GM21529 (cell line): Measurements from ENCODE around the gene NDUFA6.
A peak's percentile ranks its signal among the peaks of the same experiment; 100 is the strongest.
"Not testable (repeated sequence)": the region's sequence is repeated elsewhere in the genome, so short reads cannot be mapped to it uniquely, and the experiment has no call there.

Experiments used
- ATAC-seq: cut with Tn5 transposase; IDR thresholded peaks from one replicate; pipeline ENCODE4 v1.9.1; 2021; ENCODE audit not compliant: unreplicated experiment

The NDUFA6 gene

DNA sequence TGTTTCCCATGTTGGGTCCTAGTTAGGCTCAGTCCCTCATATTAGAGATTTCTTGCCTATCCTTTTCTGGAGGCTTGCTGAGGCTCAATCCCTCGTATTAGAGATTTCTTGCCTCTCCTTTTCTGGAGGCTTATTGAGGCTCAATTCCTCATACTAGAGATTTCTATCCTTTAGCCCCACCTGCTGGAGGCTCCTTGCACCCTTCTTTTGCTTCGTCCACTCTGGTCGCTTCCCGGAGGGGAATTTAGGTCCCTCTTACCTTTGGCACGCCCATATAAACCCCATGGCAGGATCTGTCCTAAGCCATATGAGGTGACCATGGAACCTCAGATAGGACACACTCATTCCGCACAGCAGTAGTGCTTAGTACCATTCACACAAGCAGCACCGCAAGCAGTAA lies 24.1 kb upstream of the NDUFA6 start:
- no peak for ATAC-seq

DNA sequence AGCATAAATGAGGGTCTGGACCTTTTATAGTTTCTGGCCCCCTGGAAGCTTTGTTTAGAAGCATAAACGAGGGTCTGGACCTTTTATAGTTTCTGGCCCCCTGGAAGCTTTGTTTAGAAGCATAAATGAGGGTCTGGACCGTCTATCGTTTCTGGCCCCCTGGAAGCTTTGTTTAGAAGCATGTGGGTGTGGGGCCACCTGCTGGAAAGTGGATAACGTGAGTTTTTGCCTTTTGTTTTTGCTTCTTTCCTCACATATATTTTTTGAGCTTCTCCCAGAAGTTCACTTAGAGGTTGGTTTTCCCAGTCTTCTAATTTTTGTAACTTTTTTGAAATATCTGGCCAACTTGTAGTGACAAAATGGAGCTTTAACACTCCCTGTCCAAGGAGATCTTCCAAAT lies 22.2 kb upstream of the NDUFA6 start:
- not testable (repeated sequence) for ATAC-seq

DNA sequence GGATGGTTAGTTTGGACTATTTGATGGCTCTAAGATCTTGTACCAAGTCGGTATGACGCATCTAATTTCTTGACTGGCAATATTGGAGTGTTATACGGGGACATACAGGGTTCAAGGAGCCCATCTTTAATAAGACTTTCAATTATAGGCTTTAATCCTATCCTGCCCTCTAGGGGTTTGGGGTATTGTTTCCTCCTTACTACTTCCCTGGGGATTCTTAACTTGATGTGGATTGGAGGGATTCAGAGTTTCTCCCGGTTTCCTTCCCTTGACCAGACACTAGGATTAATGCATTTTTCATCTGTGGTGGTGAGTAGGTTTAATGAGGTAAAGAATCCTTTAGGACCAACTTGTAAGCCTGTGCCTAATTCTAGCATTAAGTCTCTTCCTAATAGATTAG lies 21.2 kb upstream of the NDUFA6 start:
- ATAC-seq = no peak

DNA sequence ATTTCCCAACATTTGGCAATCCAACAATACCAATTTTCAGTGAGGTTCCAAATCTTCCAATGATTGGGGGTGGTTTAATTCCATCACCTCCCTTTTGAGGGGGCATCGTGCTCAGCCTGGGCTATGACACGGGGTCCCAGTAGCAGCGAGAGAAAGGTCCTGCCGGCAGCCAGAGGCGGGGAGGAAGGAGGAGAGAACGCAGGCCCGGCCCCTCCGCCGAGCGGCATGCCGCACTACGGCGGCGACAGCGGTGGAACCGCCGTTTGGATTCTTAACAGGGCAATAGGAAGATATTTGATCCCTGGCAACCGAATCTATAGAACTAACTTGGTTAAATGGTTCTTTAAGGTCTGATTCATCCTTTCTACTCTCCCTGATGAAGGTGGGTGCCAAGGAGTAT lies 18.3 kb upstream of the NDUFA6 start:
- ATAC-seq = no peak

DNA sequence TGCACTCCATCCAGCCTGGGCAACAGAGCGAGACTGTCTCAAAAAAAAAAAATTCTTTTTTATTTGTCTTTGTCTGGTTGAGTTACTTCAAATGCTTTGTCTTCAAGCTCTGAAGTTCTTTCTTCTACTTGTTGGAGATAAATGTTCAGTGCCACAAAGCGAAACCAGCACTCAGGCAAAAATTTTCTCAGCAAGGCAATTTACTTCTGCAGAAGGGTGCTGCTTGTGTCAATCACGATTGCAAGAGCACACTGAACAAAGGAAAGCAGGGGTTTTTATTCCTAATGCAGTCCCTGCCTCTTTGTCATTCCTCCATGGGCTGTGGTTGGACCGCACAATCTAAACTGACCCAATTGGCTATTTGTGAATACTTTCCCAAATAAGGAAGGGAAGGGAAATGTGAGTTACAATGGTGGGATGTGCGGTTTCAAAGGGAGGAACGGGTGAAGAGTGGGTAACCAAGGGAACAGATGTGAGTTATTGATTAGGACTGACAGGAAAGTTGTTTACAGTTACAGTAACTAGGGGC lies 13.8 kb upstream of the NDUFA6 start:
- ATAC-seq = not testable (repeated sequence)

DNA sequence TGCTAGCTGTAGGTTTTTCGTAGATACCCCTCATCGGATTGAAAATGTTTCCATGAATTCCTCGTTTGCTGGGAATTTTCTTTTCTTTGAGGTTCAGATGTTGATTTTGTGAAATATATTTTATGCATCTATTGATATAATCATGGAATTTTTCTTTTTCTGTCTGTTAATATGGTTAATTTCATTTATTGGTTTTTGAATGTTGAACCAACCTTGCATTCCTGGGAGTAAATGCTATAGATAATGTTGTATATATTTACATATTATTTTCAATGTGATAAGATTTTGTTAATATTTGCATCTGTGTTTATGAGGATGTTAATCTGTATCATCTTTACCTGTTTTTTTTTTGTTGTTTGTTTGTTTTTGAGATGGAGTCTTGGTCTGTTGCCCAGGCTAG lies 10.6 kb upstream of the NDUFA6 start:
- ATAC-seq = no peak

DNA sequence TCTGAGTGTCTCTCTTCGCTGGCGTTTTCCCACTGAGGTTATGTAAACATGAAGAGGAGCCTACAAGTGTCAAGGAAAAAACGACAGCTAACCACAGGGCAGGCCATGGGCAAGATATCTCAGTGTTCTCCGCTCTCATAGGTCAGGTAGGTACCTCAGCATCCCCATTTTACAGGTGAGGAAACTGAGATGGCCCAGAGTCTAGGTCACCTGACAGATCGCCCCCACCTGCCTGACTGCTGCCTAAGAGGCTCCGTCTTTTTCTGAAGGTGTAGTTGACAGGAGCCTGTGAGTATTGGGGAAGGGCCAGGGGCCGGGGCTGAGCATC lies 847 bp upstream of the NDUFA6 start:
- no peak for ATAC-seq

DNA sequence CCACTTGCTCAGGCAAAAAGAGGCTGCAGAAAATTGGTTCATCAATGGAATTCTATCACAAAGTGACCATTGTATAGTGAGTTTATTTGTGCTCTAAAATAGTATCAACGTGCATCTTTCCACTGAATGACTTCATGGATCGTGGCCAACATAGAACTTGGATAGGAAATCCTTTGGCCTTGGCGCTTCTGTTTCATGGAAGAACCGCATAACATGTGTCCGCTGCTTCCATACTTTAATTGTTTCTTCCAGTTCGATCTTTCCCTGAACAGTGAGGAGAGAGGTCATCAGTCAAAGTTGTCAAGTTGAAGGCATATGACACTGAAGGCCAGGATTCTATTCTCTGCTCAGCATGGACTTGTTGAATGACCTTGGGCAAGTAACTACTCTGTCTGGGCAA lies 4.5 kb downstream of the NDUFA6 start:
- no peak for ATAC-seq

DNA sequence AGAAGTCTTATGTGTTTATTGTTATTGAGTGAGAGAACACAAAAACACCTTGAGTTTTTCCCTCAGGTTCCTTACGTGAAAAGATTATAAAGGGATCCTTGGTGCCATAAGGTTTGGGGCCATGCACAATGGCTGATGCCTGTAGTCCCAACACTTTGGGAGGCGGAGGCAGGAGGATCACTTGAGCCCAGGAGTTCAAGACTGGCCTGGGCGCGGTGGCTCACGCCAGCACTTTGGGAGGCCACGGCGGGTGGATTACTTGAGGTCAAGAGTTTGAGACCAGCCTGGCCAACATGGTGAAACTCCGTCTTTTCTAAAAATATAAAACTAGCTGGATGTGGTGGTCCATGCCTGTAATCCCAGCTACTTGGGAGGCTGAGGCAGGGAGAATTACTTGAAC lies 5.7 kb downstream of the NDUFA6 start:
- ATAC-seq = no peak

DNA sequence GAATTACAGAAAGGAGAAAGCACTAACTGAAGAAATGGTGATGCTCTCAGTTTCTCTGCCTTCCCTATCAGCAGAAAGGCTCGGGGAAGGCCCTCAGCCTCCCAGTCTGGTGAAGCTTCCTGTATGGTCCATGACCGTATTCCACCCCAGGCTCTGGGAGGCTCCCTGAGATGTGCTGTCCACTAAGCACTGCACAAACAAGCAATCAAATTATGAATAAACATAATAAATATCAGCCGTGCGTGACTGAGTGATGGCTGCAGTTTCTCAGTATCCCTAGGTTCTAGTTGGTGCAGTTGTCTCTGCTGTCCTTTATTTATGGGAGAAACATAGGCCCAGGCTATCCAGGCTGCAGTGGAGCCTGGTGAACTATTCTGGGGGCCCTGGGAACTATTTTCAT lies 7.5 kb downstream of the NDUFA6 start:
- no peak for ATAC-seq

DNA sequence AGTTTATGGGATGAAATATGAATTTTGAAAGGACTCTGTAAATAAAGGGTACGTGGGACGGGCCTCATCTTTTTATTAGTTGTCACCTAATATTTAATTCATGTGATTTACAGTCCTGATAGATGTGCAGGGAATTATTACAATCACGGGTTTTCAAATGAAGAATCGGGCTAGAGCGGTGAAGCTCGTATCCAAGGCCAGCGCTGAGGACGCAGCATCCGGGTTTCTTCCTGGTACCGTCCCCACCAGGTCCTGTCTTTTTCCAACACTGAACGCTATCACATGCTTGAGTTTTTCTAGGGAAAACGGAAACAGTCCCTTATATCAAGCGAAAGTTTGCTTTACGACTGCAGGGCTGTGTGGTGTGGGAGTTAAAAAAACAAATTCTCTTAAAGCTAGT lies 10.3 kb downstream of the NDUFA6 start:
- ATAC-seq = no peak

DNA sequence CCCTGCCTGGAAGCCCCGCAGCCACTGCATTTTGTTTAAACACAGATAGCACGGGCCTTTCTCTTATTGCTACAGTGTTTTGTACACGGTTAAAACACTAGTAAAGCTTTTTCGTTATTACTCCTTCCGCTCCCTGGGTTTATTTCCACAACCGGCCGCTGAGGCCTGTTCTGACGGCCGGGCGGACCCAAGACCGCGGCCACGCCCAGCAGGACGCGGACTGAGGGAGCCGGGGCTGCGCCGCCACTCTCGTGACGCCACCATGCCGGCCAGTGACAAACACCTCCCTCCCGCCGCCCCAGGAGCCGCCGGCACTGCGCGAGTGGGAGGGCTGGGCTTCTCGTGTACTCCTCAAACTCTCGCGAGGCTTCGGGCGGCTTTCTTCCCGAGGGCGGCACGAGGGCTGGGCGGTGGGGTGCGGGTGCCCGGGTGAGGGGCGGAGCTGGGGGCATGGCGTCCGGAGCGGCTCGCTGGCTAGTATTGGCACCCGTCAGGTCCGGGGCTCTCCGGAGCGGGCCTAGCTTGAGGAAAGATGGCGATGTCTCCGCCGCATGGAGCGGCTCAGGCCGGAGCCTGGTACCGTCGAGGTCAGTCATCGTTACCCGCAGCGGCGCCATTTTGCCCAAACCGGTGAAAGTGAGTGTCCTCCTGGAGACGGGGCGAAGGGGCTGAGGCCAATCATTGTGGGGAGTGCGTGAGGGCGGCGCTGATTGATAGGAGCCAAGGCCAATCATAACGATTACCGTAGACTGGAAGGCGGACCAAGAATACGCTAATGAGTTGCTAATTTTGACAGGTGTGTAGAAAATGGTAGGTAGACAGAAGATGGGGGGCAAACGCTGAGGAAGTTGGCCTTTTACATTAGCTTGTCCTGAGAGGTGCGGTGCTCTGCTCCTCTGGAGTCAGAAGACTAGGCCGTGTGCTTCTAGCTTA lies 11.0 kb downstream of the NDUFA6 start, which contains the start of gene SMDT1:
SMDT1 (plus strand) TSS at position 382 of the 933 bp plus-strand sequence; CDS start at position 451, 69 bp downstream.
- peak; percentile 78 for ATAC-seq

DNA sequence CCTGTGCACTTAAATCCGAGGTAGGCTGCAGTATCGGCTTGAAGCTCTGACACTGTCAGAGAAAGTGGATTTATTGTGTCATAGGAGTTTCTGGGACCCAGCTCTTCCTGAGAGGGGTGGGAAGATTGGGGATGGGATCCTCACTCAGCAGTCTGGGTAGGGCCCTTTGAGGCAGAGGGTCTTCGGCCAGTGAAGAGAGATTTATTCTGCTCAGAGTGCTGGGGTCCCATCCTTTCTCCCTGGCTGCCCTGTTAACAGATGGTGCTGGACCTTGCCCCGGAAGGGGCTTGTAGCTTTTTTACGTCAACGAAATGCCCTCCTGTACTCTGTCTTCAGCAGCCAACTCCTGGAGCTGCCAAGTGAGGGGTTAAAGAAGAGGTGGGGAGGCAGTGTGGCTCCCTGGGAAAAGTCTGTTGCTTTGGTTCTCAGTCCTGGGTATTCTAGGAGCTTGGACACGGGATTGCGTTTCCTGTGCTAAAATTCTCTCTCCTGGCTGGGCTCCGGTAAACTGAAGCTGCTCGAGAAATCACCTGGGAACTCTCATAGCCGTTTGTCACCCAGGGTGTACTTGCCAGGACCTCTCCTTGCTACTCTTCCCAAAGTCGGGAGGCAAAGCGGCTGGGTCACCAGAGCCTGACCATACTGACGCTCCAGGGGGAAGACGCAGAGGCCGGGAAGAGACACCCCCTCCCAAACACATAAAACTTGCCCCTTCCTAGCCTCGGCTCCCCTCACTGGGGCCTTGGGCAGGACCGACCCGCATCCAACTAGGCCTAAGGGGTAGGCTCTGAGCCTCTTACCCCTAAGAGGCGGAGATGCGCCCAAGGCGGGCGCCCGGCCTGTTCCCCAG lies 11.9 kb downstream of the NDUFA6 start:
- ATAC-seq = no peak

DNA sequence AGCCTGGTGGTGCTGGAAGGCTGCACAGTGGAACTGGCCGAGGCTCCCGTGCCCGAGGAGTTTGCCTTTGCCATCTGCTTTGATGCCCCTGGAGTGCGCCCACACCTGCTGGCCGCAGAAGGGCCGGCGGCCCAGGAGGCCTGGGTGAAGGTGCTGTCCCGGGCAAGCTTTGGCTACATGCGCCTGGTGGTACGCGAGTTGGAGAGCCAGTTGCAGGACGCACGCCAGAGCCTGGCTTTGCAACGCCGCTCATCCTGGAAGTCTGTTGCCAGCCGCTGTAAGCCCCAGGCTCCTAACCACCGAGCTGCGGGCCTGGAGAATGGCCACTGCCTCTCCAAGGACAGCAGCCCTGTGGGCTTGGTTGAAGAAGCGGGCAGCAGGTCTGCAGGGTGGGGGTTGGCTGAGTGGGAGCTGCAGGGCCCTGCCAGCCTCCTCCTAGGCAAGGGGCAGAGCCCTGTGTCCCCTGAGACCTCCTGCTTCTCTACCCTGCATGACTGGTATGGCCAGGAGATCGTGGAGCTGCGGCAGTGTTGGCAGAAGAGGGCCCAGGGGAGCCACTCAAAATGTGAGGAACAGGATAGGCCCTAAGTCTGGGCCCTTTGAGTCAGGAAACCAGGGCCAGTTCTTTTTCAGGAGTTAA lies 13.0 kb downstream of the NDUFA6 start:
- no peak for ATAC-seq

DNA sequence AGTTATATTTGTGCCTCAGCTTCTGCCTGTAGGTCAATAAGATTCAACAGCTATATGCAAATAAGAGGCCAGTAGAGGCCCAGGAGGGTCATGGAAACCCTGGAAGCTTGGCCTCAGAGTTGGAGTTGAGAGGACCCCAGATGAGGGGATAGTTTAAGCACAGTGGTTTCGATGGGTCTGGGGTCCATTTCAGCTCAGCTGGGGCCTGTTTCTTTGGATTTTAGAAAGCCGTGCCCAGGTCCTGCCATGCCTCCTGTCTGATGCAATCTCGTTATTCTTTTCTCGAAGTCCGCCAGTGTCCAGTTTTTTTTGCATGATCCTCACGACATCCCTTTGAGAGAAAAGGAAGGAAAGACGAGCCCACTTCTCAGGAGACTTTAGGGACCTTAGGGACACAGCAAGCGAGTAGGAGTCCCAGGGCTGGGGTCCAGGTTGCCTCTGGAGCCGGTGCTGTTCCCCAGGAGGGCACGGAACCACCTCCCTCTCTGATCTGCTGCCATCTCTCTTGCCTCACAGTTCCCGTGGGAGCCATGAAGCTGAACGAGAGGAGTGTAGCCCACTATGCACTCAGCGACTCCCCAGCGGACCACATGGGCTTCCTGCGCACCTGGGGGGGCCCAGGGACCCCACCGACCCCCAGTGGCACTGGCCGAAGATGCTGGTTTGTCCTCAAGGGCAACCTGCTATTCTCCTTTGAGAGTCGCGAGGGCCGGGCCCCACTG lies 13.6 kb downstream of the NDUFA6 start:
- no peak for ATAC-seq

DNA sequence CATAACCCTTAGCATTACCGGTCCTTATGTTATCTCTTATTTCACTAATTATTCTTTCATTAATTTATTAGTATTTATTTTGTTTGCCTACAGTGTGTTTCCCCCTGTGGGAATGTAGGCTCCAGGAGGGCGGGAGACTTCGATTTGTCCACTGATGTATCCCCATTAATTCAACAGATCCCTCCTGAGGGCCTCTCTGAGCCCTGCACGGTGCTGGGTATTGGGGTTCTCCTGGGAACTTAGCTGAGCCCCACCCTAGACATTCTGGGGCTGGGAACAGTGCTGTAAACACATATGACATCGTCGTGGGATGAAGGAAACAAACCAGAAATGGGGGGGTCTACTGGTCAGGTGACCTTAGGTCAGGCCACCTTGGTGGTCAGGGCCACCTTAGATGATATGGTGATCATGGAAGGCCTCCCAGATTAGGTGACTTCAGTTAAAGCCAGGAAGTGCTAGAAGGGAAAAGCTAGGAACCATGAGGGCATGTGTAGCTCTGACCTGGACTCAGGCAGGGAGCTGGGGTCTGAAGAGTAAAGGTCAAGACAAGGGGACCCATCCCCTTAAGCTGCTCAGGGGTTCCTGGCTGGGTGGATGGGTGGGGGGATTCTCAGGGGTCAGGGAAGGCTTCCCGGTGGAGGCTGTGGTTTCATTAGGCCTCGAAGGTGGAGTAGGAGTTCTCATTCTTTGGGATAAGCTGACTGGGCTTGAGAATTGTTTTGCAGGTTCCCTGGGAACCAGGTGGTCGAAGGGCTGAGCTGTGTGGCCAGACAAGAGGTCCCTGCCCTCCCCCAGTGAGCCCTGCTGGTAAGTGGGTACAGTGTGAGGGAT lies 15.5 kb downstream of the NDUFA6 start:
- no peak for ATAC-seq

DNA sequence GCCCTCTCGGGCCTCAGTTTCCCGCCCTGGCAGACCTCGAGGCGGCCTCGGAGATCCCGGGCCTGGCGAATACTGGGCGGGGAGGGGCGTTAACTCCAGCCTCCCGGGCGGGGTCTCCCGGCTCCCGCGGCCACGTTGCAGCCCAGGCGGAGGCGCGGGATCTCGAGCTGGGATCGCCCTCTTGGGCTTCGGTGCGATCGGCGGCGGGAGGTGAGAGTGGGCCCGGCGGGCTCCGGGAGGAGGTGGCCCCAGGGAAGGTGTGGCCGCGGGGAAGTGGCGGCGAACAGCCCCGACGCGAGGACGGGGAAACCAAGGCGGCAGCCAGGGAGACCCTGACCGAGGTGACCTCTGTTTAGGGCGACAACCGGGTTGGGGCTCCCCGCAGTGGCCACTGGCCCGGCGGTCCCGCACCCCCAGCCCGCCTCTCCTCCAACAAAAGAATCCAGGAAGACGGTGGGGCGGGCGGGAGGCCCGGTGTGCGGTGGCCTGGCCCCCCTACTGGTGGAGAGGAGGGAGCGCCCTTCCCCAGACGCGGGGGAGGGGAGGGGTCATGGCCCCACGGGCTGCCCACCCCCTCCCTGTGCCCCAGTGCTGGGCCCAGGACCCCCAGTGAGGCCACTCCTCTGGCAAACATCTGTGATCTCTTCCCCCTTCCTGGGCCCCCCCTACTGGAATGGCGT lies 16.3 kb downstream of the NDUFA6 start, which contains the start of gene PHETA2:
PHETA2 (plus strand) TSS at position 117 of the 680 bp plus-strand sequence. CDS start 3,046 bp downstream, outside the sequence.
- no peak for ATAC-seq

DNA sequence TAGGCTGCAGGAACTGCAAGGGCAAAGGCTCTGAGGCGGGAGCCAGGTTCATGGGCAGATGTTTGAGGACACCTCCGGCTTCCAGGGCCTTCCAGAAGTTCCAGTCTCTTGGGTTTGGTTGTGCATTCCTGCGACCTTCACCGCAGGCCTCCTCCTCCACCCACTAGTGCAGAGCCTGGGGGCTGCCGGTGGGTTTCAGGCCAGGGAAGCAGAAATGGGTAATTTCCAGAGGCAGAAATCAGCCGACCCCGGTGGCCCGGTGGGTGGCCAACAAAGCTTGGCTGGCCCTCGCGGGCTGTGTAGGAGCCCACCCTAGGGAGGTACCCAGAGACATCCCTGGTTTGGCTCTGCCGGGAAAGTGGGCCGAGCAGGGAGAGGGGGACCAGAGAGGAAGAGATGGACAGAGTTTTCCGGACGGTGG lies 16.9 kb downstream of the NDUFA6 start:
- ATAC-seq = no peak
